Colonic mucosa (tissue), 4 donors: ENCODE data around the gene LRP4. TPM values are rescaled to one million over a fixed set of nuclear protein-coding genes. Genes with fewer than 3 reads are reported as not detected.

Source experiments
- DNase-seq: peaks from one replicate; pipeline ENCODE4 v3.0.0-alpha.2; 2020
- H3K27ac ChIP-seq: fragments of 200-600 bp; one replicate; pipeline ENCODE4 v1.8.0; 2021
- H3K27me3 ChIP-seq: fragments of 200-600 bp; one replicate; pipeline ENCODE4 v1.8.0; 2021
- H3K36me3 ChIP-seq: fragments of 200-600 bp; one replicate; pipeline ENCODE4 v1.8.0; 2021
- H3K4me1 ChIP-seq: fragments of 200-600 bp; one replicate; pipeline ENCODE4 v1.8.0; 2021; ENCODE audit warnings: mild to moderate bottlenecking
- H3K4me3 ChIP-seq: fragments of 200-600 bp; one replicate; pipeline ENCODE4 v1.8.0; 2021
- H3K9ac ChIP-seq, 2 donors: one replicate each; pipeline ENCODE4 v1.7.0; 2013; ENCODE audit warnings: control low read depth in 2 of 2, low read depth in 2 of 2, low read length in 2 of 2
- H3K9me3 ChIP-seq: fragments of 200-600 bp; one replicate; pipeline ENCODE4 v1.8.0; 2021
- CTCF ChIP-seq: fragments of 200-600 bp; IDR thresholded peaks from one replicate; pipeline ENCODE4 v1.8.0; 2022; ENCODE audit warnings: antibody characterized with exemption, mild to moderate bottlenecking
- intact Hi-C: fragments of 100-400 bp; cut with DNase I; formaldehyde crosslinking; loops from one replicate; pipeline ENCODE4 v1.14.1; 2022
- total RNA-seq, 2 donors: library from RNA; stranded (reverse); fragmentation: NEBNext Ultra II Directional in 1 of 2; extraction: Animal tissue kit (Norgen Biotek cat#: 25700) in 1 of 2; gene quantifications; one replicate each; pipeline ENCODE4 v1.2.1, GENCODE V29; 2021
- donor health status: healthy.
- donor health status: DM: no; HTN: no; CAD: no.
- donor health status: DM: no; HTN: no; CAD: no.

LRP4 gene
- total RNA-seq, 2 donors from 2014 or later, result 23.6 to 62.6 TPM

- no peak for TF ChIP-seq CTCF
- no peaks in the 10 kb centered on the region for H3K9me3 ChIP-seq
- no peaks in the 10 kb centered on the region for H3K27me3 ChIP-seq
- no peak overlapping the region for H3K9ac ChIP-seq
- H3K4me3 ChIP-seq, result no peak overlapping the region
- H3K27ac ChIP-seq, result no peak overlapping the region
- no peaks in the 10 kb centered on the region for H3K4me1 ChIP-seq
- intact Hi-C loops, result loop anchor here (10.0 kb wide), 1 partner anchor 91 kb away; no protein-coding TSS in a partner anchor
- no peaks in the 10 kb centered on the region for H3K36me3 ChIP-seq
- DNase-seq, result no peak
Observed at GRCh38 chr11:46913484-46913883, 4.9 kb downstream of the LRP4 start.

DNA sequence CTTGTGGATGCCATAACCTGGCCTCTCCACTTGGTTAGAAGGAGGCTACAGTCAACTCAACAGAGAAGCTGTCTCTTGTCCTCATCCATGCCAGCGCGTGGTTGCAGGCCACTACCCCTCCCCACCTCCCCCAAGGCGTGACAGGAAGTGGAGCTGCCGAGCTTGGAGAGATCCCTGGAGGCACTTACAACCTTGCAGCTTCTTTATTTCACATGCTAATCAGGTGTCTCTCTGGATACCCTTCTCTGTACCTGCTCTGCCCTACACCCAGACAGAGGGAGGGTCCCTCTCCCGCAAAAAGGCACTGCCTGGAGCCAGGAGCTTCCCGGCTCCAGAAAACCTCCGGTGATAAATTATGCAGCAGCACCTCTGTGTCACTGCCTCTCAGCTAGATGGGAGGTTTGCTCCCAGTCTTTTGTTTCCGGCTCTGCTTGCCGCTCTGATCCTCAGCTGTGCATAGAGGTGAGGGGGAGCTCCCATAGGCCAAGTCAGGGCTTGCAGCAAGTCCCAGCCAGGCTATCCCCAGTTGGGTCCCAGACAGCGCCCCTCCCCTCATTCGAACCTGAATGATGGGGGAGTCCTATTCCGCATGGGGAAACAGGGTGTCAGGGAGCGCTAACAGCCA, 5.7 kb downstream of the LRP4 start:
- Histone ChIP-seq H3K4me1 (no peaks in the 10 kb centered on the region), H3K27ac (no peak overlapping the region), H3K4me3 (no peak overlapping the region), H3K9me3 (no peaks in the 10 kb centered on the region), H3K27me3 (no peaks in the 10 kb centered on the region), H3K9ac (no peak overlapping the region), H3K36me3 (no peaks in the 10 kb centered on the region)
- TF ChIP-seq CTCF, result no peak
- intact Hi-C loops, result loop anchor here (10.0 kb wide), 1 partner anchor 92 kb away; no protein-coding TSS in a partner anchor
- DNase-seq, result no peak

DNA sequence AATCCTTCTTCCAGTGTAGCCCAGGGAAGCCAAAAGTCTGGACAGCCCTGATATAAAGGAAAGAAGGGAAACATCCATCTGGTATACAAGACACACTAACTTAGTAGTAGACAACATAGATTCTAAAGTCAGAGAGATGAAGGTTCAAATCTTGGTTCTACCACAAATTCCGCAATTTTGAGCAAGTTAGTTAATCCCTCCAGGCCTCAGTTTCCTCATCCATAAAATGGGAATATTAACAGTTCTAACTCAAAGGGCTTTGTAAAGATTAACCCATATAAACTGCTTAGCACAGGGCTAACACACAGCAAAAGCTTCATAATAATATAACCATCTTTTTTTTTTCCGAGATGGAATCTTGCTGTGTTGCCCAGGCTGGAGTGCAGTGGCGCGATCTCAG, 10.7 kb downstream of the LRP4 start:
- Histone ChIP-seq H3K4me3 (no peak overlapping the region), H3K27ac (no peak overlapping the region), H3K9ac (no peak overlapping the region), H3K27me3 (no peaks in the 10 kb centered on the region), H3K9me3 (no peaks in the 10 kb centered on the region), H3K36me3 (no peaks in the 10 kb centered on the region), H3K4me1 (no peaks in the 10 kb centered on the region)
- intact Hi-C loops, result no loop called here
- TF ChIP-seq CTCF, result no peak
- DNase-seq, result no peak

DNA sequence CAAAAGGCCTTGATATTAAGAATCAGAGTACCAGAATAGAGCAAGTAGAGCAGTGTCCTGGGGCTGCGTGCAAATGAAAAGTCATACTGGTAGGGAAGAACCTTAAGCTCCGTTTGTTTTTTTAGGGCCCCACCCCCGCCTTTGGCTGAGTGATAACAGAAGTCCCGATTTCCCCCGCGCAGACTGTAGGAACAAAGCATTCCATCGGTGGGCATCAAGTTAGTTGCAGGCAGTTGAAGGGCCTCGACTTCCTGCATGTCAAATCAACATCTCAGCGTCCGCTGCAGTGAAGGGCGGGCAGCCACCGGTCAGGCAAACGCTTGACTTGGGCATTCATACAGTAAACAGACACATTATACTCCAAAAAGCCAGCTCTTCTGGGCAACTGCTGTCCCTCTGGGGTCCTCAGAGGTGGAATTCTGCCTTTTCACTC, 11.7 kb downstream of the LRP4 start:
- Histone ChIP-seq H3K9me3 (no peaks in the 10 kb centered on the region), H3K27me3 (no peaks in the 10 kb centered on the region), H3K36me3 (no peaks in the 10 kb centered on the region), H3K9ac (no peak overlapping the region), H3K4me3 (no peak overlapping the region), H3K27ac (no peak overlapping the region), H3K4me1 (no peaks in the 10 kb centered on the region)
- intact Hi-C loops, result no loop called here
- no peak for TF ChIP-seq CTCF
- no peak for DNase-seq

DNA sequence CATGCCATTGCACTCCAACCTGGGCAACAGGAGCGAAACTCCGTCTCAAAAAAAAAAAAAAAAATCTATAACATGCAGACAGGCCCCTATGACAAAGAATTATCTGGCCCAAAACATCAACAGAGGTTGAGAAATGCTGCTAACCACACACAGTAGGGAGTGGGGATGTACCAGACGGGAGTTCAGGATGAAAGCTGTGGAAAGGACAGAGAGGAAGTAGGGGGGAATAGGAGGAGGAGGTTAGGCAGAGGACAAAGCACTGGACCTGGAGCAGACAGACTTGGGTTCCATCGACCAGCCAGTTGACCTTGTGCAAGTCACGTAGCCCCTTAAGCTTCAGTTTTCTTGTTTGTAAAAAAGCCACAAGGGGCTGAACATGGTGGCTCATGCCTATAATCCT, 12.5 kb downstream of the LRP4 start:
- intact Hi-C loops, result no loop called here
- H3K27ac ChIP-seq, result no peak overlapping the region
- H3K27me3 ChIP-seq, result no peaks in the 10 kb centered on the region
- no peak overlapping the region for H3K4me3 ChIP-seq
- H3K36me3 ChIP-seq, result no peaks in the 10 kb centered on the region
- H3K9ac ChIP-seq, result no peak overlapping the region
- TF ChIP-seq CTCF, result no peak
- no peaks in the 10 kb centered on the region for H3K9me3 ChIP-seq
- no peak for DNase-seq
- no peaks in the 10 kb centered on the region for H3K4me1 ChIP-seq
